K562 treated with DMSO at 1 percent for 12 hours (cell line): ENCODE data around the gene SULF2. TPM values are rescaled to one million over a fixed set of nuclear protein-coding genes. Genes with fewer than 3 reads are reported as not detected.

Source experiments
- total RNA-seq: library from RNA; unstranded; fragments of 300-600 nt; gene quantifications from 2 replicates; pipeline ENCODE4 v1.2.3, GENCODE V29; 2022; ENCODE audit not compliant: insufficient read depth

SULF2 gene
- not detected in 2 replicates for total RNA-seq

GRCh38 chr20:47785311-47785853 lies at the start of gene SULF2:
TSS of gene SULF2 (minus strand) at chr20:47785481. CDS start at chr20:47757363, 28,118 bp downstream.

